Measurements from ENCODE around the gene PAN2.
"Not testable (repeated sequence)": the region's sequence is repeated elsewhere in the genome, so short reads cannot be mapped to it uniquely, and the experiment has no call there.

PAN2 gene

GRCh38 chr12:56346675-56347074 is 12.9 kb upstream of the PAN2 start:
- DNase-seq, result no peak

GRCh38 chr12:56342290-56342689 is 8.5 kb upstream of the PAN2 start:
- DNase-seq, result not testable (repeated sequence)

GRCh38 chr12:56341616-56342015 is 7.8 kb upstream of the PAN2 start:
- no peak for DNase-seq

DNA sequence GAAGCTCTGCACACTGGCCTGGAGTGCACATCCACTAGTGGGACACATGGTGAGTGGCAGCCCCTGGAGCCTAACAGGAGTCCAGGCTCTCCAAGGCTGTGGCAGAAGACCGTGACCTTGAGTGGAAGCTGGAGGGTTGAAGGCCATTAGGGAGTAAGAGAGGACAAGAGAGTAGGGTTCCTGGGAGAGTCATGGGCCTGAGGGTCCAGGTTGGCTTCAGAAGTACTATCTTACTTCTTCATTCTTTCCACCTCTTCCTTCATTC is 5.3 kb upstream of the PAN2 start:
- no peak for DNase-seq

- DNase-seq, result no peak
These were observed 4.7 kb upstream of the PAN2 start, which contains the start of gene IL23A for GRCh38 chr12:56338308-56339157. TSS of gene IL23A (plus strand) at chr12:56338884. CDS start at chr12:56339045, 161 bp downstream.

GRCh38 chr12:56337753-56338251 is 4.0 kb upstream of the PAN2 start:
- DNase-seq, result no peak

DNA sequence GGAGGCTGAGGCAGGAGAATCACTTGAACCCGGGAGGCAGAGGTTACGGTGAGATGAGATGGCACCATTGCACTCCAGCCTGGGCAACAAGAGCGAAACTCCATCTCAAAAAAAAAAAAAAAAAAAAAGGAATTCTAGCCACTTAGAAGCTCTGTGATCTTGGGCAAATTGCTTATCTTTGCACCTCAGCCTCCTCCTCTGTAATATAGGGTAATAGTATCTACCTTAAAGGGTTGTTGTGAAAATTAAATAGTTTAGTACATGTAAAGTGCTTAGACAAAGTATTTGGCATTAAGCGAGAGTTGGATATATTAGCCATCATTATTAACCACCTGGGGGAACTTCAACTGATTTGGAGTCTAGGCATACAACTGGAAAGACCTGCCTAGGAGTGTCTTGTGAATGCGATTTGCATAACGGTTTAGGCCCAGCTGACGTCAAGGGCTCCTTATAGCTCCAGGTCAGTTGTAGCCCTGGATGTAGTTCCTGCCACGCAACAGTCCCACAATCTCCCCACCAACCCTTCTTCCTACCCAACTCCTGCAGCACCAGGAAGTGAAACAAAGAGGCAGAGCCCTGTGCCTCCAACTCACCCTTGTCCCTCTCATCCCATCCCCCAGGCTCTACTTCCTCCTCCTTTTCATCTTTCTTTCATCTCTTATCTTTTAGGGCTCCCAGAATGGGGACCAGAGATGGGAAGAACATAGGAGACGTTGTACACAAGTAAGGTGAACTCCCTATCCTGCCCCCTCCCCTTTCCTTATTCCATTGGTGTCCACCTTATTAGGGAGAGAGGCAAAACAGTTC is 2.8 kb upstream of the PAN2 start:
- DNase-seq, result no peak

DNA sequence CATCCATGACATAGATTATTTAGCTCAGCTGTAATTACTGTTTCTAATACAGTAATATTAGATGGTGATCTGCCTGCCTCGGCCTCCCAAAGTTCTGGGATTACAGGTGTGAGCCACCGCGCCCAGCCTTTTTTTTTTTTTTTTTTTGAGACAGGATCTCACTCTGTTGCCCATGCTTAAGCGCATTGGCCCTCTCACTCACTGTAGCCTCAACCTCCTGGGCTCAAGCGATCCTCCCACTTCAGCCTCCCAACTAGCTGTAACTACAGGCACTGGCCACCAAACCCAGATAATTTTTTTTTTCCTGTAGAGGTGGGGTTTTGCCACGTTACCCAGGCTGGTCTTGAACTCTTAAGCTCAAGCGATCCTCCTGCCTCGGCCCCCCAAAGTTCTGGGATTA is 1.7 kb upstream of the PAN2 start:
- DNase-seq, result not testable (repeated sequence)

- no peak for DNase-seq
These were observed 642 bp upstream of the PAN2 start for GRCh38 chr12:56334490-56334793.

DNA sequence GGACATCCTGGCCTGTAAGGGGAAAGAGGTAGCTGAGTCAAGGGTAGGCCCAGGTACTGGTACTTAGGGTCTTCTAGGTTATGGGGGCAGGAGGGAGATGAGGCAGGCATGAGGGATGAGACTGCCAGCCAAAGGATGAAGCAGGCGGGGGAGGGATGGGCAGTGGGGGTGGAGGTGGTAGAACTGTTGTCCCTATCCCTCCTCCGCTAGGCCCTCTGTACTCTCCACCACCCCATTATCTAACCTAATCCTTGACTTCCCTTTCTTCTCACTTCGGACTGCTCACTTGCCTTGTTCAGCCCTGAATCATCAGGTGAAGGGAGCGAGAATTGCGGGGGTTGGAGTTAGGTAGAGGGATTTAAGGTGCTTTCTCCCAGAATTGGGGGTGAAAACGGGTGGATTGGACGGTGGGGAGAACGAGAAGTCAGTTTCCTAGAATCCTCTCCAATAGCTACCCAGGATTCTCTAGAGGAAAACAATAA is 562 bp downstream of the PAN2 start:
- no peak for DNase-seq

GRCh38 chr12:56332512-56333196 is 1.1 kb downstream of the PAN2 start:
- DNase-seq, result no peak

GRCh38 chr12:56330936-56331490 is 2.8 kb downstream of the PAN2 start:
- no peak for DNase-seq

GRCh38 chr12:56326533-56326932 is 7.3 kb downstream of the PAN2 start:
- no peak for DNase-seq

DNA sequence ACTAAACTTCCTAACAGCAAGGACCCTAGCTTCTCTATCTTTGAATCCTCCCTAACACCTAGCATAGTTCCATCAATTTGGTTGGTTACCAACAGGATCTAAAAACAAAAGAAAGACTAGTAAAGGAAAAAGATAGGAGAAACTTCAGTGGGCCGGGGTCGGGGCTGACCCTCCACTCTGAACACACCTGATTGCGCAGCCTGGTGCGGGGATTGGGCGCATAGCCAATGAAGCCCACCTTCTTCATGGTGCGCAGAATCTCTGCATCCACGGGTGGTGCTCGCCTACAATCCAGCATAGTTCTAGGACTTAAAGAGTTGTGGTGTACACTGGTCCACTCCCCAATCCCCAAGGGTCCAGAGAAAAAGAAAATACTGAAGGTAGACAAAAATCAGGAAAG is 7.7 kb downstream of the PAN2 start:
- DNase-seq, result no peak

GRCh38 chr12:56324206-56324605 is 9.6 kb downstream of the PAN2 start:
- no peak for DNase-seq

GRCh38 chr12:56321610-56322009 is 12.2 kb downstream of the PAN2 start:
- DNase-seq, result not testable (repeated sequence)

GRCh38 chr12:56321027-56321426 is 12.8 kb downstream of the PAN2 start:
- DNase-seq, result no peak

GRCh38 chr12:56317675-56318074 is 16.1 kb downstream of the PAN2 start:
- no peak for DNase-seq

- peak; percentile 98 for DNase-seq
These were observed 18.0 kb downstream of the PAN2 start, which contains the start of gene CNPY2 for GRCh38 chr12:56315622-56316473. TSS of gene CNPY2 (minus strand) at chr12:56315988. CDS start at chr12:56315217, 771 bp downstream.

- DNase-seq, result no peak
These were observed 18.6 kb downstream of the PAN2 start for GRCh38 chr12:56315249-56315621.

DNA sequence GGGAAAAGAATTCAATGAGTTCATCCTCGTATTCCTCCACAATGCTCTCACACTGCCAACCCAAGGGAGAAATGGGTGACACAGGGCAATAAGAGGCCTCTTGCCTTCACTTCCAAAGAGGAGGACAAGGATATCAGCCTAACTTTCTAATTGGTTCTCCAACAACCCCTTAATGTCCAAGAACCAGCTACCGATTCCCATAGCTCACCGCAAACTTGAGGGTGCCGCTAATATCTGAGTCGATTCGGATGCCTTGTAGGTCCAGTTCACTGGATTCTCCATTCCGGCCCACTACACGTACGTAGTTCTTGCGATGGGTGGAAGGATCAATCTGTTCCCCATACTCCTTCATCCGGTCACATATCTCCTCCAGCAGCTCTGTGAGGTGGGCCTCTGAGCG is 22.8 kb downstream of the PAN2 start:
- no peak for DNase-seq

- DNase-seq, result no peak
These were observed 25.1 kb downstream of the PAN2 start for GRCh38 chr12:56308714-56309113.
